ENCODE results near the gene NUTF2. TPM values are rescaled to one million over a fixed set of nuclear protein-coding genes. Genes with fewer than 3 reads are reported as not detected.

NUTF2 gene
- total and polyA plus RNA-seq, 10 of the 15 experiments (the other 5 are each of a cell fraction or from before 2014, with no cell fraction given), result 116 to 342 (median 202) TPM

GRCh38 chr16:67844497-67844896 lies 2.2 kb upstream of the NUTF2 start (continued):
- no peak for TF ChIP-seq ZNF687 (IDR thresholded peaks at IDR 0.05)
- no peak for TF ChIP-seq IRF3 (IDR thresholded peaks at IDR 0.05)

- Histone ChIP-seq H3K4me2 (ENCODE audit: control insufficient read depth, insufficient read depth) (peak overlapping the region; percentile 84), H2AFZ (ENCODE audit: control insufficient read depth, low read depth, low read length) (no peak overlapping the region; the same call in 1 of the 2 replicates), H3K36me3 (ENCODE audit: control insufficient read depth in 2 of 2, insufficient read depth in 2 of 2, low read length in 1 of 2) (peaks cover 0 to 6% of the 10 kb centered on the region in 2 experiments; a peak in 2 of 4 replicates), H3K4me3 (peak overlapping the region; percentile 84), H3K4me1 (ENCODE audit: control insufficient read depth, insufficient read depth, low read length) (peaks cover 29% of the 10 kb centered on the region), H3K9ac (ENCODE audit: control insufficient read depth, insufficient read depth, low read length) (peak overlapping the region; percentile 77), H3K79me2 (ENCODE audit: control insufficient read depth, insufficient read depth, low read length) (peaks cover 59% of the 10 kb centered on the region), H4K20me1 (ENCODE audit: control insufficient read depth, insufficient read depth) (no peaks in the 10 kb centered on the region), H3K27ac (ENCODE audit: control insufficient read depth, insufficient read depth) (peak overlapping the region; percentile 81), H3K9me3 (replicated peaks; ENCODE audit: control insufficient read depth, insufficient read depth, low read length) (no peaks in the 10 kb centered on the region), H3K27me3 (replicated peaks in 1 of 2; ENCODE audit: control insufficient read depth in 2 of 2, insufficient read depth in 2 of 2, low read length in 1 of 2) (no peaks in the 10 kb centered on the region)
- CTCF ChIA-PET, result interaction anchor here (0.7 to 2.8 kb wide), 12 partner anchors 10 to 325 kb away, joined by 3 to 24 read pairs (median 4); no protein-coding TSS in a partner anchor
- no peak for DNase-seq (ENCODE audit: low read depth, low spot score)
- RAD21 ChIA-PET (ENCODE audit: unreplicated experiment), result interaction anchor here (0.6 to 1.6 kb wide), 12 partner anchors 10 to 195 kb away, joined by 3 to 6 read pairs (median 3); partner anchors contain the start of genes EDC4, GFOD2, RANBP10 and TSNAXIP1
- peak; percentile 68 for FAIRE-seq
- TF ChIP-seq PKNOX1 (IDR thresholded peaks at IDR 0.05) (no peak), MTA3 (IDR thresholded peaks at IDR 0.05; ENCODE audit: borderline replicate concordance, low read length) (0 out of 2 replicates have a peak, but pooled peaks have one; percentile 37)
- POLR2A ChIA-PET, result interaction anchor here (0.5 to 3.3 kb wide), 14 partner anchors 10 to 627 kb away, joined by 3 to 29 read pairs (median 4); partner anchors contain the start of genes ACD, EDC4, GFOD2 and PSMB10
- in situ Hi-C loops (cut with MboI) (no loop called here), intact Hi-C loops (cut with micrococcal nuclease; ENCODE audit: unreplicated experiment) (loop anchor here (1.0 to 2.0 kb wide), 3 partner anchors 28 to 283 kb away; partner anchors contain the start of genes CTCF, EDC4 and PSMB10)
- BruUV-seq (replicated peaks), result no TSS peak
- 58% methylated on average over 5 of the region's 5 CpGs for WGBS (ENCODE audit: insufficient coverage, insufficient replicate concordance, low lambda C conversion rate, missing lambda C conversion rate)
- ATAC-seq, result no peak
- SMC1A ChIA-PET (ENCODE audit: uncharacterized antibody, unreplicated experiment), result interaction anchor here (0.8 to 1.9 kb wide), 9 partner anchors 12 to 332 kb away, joined by 3 to 8 read pairs (median 5); partner anchors contain the start of genes ACD and EDC4
Observed at GRCh38 chr16:67845291-67846062, 1.3 kb upstream of the NUTF2 start.

Data from GM12878 (cell line).